HL-60 (cell line): ENCODE measurements around the gene SEC63.
"Not testable (repeated sequence)": the region's sequence is repeated elsewhere in the genome, so short reads cannot be mapped to it uniquely, and the experiment has no call there.

ENCODE experiments used
- DNase-seq, 2 experiments: peaks; one replicate each; pipeline ENCODE4 v3.0.0-alpha.2; 2010 to 2020; ENCODE audit warnings: low read depth in 1 of 2, low spot score in 1 of 2
- H3K27ac ChIP-seq: fragments of 250-450 bp; sonication (Bioruptor Pico); replicated peaks from 2 replicates; pipeline ENCODE4 v1.5.1; 2020; ENCODE audit warnings: mild to moderate bottlenecking, moderate library complexity
- H3K27me3 ChIP-seq: fragments of 250-450 bp; sonication (Bioruptor Pico); 2 replicates; pipeline ENCODE4 v1.5.1; 2021; ENCODE audit warnings: mild to moderate bottlenecking, moderate library complexity; ENCODE audit not compliant: insufficient read depth, poor library complexity, severe bottlenecking
- H3K4me3 ChIP-seq: replicated peaks from 2 replicates; pipeline ENCODE4 v1.5.1; 2011; ENCODE audit warnings: mild to moderate bottlenecking, control low read depth, low read length; ENCODE audit not compliant: insufficient read depth
- GABPA ChIP-seq: IDR thresholded peaks from 2 replicates; pipeline ENCODE4 v1.6.1; 2012; ENCODE audit warnings: low read depth
- POLR2AphosphoS5 ChIP-seq: IDR thresholded peaks from 2 replicates; pipeline ENCODE4 v1.6.1; 2012; ENCODE audit warnings: low read depth
- SPI1 ChIP-seq: IDR thresholded peaks from 2 replicates; pipeline ENCODE4 v1.6.1; 2012; ENCODE audit warnings: low read depth, mild to moderate bottlenecking, borderline replicate concordance
- TF ChIP-seq, protein P1 (sequence below): IDR thresholded peaks from one replicate; pipeline ENCODE4 v1.5.1; 2011; ENCODE audit warnings: low read length, control low read depth, inconsistent platforms; ENCODE audit not compliant: insufficient read depth
- TF ChIP-seq, protein P2 (sequence below): IDR thresholded peaks from 2 replicates; pipeline ENCODE4 v1.6.1; 2012; ENCODE audit warnings: low read depth; ENCODE audit not compliant: insufficient replicate concordance

The SEC63 gene

DNA sequence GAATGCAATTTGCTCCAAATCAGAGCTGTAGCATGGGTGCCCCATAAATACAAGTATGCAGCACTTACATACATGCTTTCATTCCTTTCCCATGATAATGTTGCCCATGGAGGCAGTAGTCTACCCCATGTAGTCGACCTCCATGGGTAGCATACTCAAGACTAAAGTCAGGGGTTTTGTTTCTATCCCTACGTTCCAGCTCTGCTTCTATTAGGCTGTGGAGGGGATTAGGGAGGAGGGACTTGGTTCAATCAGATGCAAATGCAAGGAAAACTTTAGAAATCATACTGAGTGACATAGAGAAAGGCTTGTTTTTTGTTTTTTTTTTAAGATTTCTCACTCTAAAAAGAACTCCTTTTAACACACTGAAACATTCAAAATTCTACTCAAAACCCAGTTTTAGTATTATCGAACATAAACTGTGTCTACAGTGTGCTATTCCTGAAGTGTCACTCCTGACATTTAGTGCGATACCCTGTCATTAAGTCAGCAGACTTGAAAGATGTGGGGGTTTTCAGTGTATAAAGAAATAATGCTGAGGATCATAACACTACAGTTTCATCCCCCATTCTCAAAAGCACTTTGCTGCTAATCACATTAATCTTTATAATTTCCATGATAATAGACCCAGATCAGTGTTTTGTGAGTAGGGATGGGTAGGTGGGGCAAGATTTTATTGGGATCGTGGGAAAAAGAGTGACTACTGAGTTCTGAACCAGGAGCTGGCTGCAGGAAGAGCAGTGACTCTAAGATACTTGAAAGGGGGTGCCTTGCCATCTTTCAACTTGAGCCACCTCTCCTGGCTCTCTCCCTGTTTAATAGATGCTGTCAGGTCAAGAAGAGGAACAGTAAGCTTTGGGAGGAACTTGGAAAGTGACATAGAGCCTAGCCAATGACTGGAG, 93.5 kb downstream of the SEC63 start:
- Histone ChIP-seq H3K27ac (no peak overlapping the region), H3K27me3 (no peaks in the 10 kb centered on the region), H3K4me3 (no peak overlapping the region)
- DNase-seq: no peak
- TF ChIP-seq, protein P1, sequence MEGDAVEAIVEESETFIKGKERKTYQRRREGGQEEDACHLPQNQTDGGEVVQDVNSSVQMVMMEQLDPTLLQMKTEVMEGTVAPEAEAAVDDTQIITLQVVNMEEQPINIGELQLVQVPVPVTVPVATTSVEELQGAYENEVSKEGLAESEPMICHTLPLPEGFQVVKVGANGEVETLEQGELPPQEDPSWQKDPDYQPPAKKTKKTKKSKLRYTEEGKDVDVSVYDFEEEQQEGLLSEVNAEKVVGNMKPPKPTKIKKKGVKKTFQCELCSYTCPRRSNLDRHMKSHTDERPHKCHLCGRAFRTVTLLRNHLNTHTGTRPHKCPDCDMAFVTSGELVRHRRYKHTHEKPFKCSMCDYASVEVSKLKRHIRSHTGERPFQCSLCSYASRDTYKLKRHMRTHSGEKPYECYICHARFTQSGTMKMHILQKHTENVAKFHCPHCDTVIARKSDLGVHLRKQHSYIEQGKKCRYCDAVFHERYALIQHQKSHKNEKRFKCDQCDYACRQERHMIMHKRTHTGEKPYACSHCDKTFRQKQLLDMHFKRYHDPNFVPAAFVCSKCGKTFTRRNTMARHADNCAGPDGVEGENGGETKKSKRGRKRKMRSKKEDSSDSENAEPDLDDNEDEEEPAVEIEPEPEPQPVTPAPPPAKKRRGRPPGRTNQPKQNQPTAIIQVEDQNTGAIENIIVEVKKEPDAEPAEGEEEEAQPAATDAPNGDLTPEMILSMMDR: no peak
- TF ChIP-seq GABPA: no peak
- TF ChIP-seq, protein P2, sequence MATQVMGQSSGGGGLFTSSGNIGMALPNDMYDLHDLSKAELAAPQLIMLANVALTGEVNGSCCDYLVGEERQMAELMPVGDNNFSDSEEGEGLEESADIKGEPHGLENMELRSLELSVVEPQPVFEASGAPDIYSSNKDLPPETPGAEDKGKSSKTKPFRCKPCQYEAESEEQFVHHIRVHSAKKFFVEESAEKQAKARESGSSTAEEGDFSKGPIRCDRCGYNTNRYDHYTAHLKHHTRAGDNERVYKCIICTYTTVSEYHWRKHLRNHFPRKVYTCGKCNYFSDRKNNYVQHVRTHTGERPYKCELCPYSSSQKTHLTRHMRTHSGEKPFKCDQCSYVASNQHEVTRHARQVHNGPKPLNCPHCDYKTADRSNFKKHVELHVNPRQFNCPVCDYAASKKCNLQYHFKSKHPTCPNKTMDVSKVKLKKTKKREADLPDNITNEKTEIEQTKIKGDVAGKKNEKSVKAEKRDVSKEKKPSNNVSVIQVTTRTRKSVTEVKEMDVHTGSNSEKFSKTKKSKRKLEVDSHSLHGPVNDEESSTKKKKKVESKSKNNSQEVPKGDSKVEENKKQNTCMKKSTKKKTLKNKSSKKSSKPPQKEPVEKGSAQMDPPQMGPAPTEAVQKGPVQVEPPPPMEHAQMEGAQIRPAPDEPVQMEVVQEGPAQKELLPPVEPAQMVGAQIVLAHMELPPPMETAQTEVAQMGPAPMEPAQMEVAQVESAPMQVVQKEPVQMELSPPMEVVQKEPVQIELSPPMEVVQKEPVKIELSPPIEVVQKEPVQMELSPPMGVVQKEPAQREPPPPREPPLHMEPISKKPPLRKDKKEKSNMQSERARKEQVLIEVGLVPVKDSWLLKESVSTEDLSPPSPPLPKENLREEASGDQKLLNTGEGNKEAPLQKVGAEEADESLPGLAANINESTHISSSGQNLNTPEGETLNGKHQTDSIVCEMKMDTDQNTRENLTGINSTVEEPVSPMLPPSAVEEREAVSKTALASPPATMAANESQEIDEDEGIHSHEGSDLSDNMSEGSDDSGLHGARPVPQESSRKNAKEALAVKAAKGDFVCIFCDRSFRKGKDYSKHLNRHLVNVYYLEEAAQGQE: no peak
- no peak for TF ChIP-seq SPI1
- TF ChIP-seq POLR2AphosphoS5: no peak

DNA sequence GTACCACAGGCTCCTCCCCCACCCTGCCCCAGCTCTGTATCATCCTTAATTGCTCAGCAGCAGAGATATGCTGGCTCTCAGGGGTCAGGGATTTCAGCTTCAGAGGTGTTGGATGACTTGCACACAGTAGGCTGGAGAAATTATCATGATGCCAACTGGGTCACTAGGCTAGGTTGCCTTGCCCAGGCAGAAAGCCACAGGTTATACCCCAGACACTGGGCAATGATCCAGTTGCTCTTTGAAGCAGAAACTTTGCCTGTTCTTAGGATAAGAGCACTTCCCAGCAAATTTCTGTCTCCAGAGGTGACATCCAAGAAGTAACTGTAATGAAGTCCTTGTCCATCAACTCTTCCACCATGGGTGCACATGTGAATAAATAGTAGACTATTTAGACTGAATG, 95.6 kb downstream of the SEC63 start:
- Histone ChIP-seq H3K4me3 (no peak overlapping the region), H3K27ac (no peak overlapping the region), H3K27me3 (no peaks in the 10 kb centered on the region)
- no peak for DNase-seq
- no peak for TF ChIP-seq POLR2AphosphoS5
- TF ChIP-seq, protein P1: no peak
- TF ChIP-seq, protein P2: no peak
- no peak for TF ChIP-seq GABPA
- TF ChIP-seq SPI1: no peak

DNA sequence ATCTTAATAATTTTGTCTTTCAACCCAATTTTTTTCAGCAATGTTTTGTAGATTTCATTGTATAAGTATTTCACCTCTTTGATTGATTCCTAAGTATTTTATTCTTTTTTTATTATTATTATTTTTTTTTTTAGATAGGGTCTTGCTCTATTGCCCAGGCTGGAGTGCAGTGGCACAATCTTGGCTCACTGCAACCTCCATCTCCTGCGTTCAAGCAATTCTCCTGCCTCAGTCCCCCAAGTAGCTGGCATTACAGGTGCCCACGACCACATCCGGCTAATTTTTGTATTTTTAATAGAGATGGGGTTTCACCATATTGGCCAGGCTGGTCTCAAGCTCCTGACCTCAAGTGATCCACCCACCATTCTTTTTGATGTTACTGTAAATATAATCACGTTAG, 97.0 kb downstream of the SEC63 start:
- not testable (repeated sequence) for H3K4me3 ChIP-seq, H3K27ac ChIP-seq, H3K27me3 ChIP-seq, DNase-seq

DNA sequence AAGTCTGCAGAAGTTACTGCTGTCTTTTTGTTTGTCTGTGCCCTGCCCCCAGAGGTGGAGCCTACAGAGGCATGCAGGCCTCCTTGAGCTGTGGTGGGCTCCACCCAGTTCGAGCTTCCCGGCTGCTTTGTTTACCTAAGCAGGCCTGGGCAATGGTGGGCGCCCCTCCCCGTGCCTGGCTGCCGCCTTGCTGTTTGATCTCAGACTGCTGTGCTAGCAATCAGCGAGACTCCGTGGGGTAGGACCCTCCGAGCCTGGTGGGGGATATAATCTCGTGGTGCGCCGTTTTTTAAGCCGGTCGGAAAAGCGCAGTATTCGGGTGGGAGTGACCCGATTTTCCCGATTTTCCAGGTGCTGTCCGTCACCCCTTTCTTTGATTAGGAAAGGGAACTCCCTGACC, 97.9 kb downstream of the SEC63 start:
- H3K4me3 ChIP-seq, DNase-seq, H3K27me3 ChIP-seq, H3K27ac ChIP-seq: not testable (repeated sequence)

DNA sequence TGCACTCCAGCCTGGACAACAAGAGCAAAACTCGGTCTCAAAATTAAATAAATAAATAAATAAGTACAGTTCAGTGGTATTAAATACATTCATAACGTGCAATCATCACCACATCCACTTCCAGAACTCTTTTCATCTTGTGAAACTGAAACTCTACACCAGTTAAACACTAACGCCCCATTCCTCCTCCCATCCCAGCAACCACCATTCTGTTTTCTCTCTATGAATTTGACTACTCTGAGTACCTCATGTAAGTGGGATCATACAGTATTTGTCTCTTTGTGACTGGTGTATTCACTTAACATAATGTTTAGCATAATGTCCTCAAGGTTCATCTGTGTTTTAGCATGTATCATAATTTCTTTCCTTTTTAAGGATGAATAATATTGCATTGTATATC, 104.8 kb downstream of the SEC63 start:
- DNase-seq: no peak
- TF ChIP-seq SPI1 (no peak), GABPA (no peak), POLR2AphosphoS5 (no peak)
- TF ChIP-seq, protein P1: no peak
- TF ChIP-seq, protein P2: no peak
- Histone ChIP-seq H3K27ac (no peak overlapping the region), H3K4me3 (no peak overlapping the region), H3K27me3 (no peaks in the 10 kb centered on the region)
